ENCODE measurements around the gene CUEDC2. TPM values are rescaled to one million over a fixed set of nuclear protein-coding genes. Genes with fewer than 3 reads are reported as not detected.

CUEDC2 gene
- total and polyA plus RNA-seq, 3 donors from 2014 or later = 49.0 to 76.0 (median 70.5) TPM

DNA sequence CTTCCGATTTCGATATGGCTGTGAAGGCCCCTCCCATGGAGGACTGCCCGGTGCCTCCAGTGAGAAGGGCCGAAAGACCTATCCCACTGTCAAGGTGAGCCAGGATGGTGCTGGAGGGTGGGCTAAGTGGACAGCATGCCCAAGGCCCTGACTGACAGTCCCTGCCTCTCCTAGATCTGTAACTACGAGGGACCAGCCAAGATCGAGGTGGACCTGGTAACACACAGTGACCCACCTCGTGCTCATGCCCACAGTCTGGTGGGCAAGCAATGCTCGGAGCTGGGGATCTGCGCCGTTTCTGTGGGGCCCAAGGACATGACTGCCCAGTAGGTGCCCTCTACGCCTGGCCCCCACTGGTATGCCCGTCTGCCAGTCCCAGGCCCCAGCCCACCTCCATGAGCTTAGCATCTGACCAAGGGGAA is 35.6 kb downstream of the CUEDC2 start:
- Histone ChIP-seq H3K27ac (no peak overlapping the region), H3K4me3 (no peak overlapping the region), H3K36me3 (ENCODE audit: low read depth, missing control alignments) (no peaks in the 10 kb centered on the region), H3K4me1 (peaks cover 18% of the 10 kb centered on the region), H3K27me3 (no peaks in the 10 kb centered on the region), H3K9me3 (no peaks in the 10 kb centered on the region)
- DNase-seq = no peak
- TF ChIP-seq, protein P1, sequence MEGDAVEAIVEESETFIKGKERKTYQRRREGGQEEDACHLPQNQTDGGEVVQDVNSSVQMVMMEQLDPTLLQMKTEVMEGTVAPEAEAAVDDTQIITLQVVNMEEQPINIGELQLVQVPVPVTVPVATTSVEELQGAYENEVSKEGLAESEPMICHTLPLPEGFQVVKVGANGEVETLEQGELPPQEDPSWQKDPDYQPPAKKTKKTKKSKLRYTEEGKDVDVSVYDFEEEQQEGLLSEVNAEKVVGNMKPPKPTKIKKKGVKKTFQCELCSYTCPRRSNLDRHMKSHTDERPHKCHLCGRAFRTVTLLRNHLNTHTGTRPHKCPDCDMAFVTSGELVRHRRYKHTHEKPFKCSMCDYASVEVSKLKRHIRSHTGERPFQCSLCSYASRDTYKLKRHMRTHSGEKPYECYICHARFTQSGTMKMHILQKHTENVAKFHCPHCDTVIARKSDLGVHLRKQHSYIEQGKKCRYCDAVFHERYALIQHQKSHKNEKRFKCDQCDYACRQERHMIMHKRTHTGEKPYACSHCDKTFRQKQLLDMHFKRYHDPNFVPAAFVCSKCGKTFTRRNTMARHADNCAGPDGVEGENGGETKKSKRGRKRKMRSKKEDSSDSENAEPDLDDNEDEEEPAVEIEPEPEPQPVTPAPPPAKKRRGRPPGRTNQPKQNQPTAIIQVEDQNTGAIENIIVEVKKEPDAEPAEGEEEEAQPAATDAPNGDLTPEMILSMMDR (IDR thresholded peaks at IDR 0.05) = no peak
- no peak for TF ChIP-seq POLR2A (IDR thresholded peaks at IDR 0.05)
- 75 to 89% methylated on average over 4 to 12 of the region's 12 CpGs for WGBS, 2 donors
- intact Hi-C loops (cut with DNase I; ENCODE audit: low total_unique reads) = no loop called here

DNA sequence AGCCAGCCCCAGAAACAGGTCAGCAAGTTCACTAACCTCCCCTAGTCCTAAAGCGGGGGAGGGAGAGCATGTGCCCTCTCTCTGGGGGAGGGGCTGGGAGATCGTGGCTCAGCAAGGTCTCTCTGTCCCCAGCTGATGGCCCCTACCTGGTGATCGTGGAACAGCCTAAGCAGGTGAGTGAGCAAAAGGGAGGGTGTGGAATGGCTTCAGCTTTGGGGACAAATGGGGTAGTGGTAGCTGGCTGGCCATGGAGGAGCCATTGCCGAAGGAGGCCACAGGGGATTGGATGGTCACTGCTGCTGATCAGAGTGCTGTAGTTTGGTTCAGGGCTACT is 36.1 kb downstream of the CUEDC2 start:
- no peaks in the 10 kb centered on the region for H3K36me3 ChIP-seq (ENCODE audit: low read depth, missing control alignments)
- DNase-seq = no peak
- peak overlapping the region in 1 of 2 donors; percentile 76 for H3K4me3 ChIP-seq
- peaks cover 18% of the 10 kb centered on the region for H3K4me1 ChIP-seq
- no peak for TF ChIP-seq POLR2A (IDR thresholded peaks at IDR 0.05)
- TF ChIP-seq, protein P1 (IDR thresholded peaks at IDR 0.05) = no peak
- no peaks in the 10 kb centered on the region for H3K9me3 ChIP-seq
- WGBS, 2 donors = 45 to 56% methylated on average over 2 to 4 of the region's 4 CpGs
- no peaks in the 10 kb centered on the region for H3K27me3 ChIP-seq
- intact Hi-C loops (cut with DNase I; ENCODE audit: low total_unique reads) = no loop called here
- H3K27ac ChIP-seq = peak overlapping the region; percentile 90 to 94

DNA sequence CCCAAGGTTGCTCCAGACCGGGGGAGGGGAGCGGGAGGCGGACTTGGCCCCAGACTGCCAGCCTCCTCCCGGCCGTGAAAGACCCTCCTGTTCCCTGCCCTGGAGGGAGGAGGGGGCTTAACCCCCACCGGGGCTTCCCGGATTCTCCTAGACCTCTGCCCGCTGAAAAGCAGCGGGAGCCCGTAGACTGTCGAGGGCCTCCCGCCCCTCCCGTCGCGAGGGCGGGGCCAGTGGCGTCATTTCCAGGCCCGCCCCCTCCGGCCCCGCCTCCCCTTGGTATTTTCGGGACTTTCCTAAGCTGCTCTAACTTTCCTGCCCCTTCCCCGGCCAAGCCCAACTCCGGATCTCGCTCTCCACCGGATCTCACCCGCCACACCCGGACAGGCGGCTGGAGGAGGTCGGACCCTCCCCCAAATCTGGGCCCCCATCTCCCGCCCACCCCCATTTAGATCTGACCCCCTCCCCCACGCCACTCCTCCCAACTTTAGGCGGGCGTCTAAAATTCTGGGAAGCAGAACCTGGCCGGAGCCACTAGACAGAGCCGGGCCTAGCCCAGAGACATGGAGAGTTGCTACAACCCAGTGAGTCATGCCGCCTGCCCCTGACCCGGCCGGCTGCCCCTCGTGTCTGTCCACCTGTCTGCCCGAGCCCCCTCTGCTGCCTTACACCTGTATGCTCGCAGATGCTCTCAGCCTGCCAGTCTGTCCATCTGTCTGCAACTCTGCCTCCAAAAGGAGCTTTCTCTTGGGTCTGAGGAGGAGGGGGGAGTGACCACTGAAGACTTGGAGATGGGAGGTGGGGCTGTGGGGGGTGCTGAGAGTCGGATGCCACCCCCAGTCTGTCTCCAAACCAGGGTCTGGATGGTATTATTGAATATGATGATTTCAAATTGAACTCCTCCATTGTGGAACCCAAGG is 36.7 kb downstream of the CUEDC2 start, which contains the start of gene NFKB2:
TSS of gene NFKB2 (plus strand) at position 306 of the 917 bp plus-strand sequence. CDS start at position 561, 255 bp downstream.
- Histone ChIP-seq H3K27me3 (no peaks in the 10 kb centered on the region), H3K36me3 (ENCODE audit: low read depth, missing control alignments) (no peaks in the 10 kb centered on the region), H3K4me3 (peak within 1 kb of the TSS; percentile 65 to 76), H3K27ac (peak within 1 kb of the TSS; percentile 90 to 94), H3K9me3 (no peaks in the 10 kb centered on the region), H3K4me1 (peaks cover 18% of the 10 kb centered on the region)
- peak; percentile 91 for DNase-seq
- no peak for TF ChIP-seq POLR2A (IDR thresholded peaks at IDR 0.05)
- TF ChIP-seq, protein P1 (IDR thresholded peaks at IDR 0.05) = no peak
- intact Hi-C loops (cut with DNase I; ENCODE audit: low total_unique reads) = no loop called here
- 0 to 1% methylated on average over 24 to 37 of the region's 42 CpGs for WGBS, 2 donors

DNA sequence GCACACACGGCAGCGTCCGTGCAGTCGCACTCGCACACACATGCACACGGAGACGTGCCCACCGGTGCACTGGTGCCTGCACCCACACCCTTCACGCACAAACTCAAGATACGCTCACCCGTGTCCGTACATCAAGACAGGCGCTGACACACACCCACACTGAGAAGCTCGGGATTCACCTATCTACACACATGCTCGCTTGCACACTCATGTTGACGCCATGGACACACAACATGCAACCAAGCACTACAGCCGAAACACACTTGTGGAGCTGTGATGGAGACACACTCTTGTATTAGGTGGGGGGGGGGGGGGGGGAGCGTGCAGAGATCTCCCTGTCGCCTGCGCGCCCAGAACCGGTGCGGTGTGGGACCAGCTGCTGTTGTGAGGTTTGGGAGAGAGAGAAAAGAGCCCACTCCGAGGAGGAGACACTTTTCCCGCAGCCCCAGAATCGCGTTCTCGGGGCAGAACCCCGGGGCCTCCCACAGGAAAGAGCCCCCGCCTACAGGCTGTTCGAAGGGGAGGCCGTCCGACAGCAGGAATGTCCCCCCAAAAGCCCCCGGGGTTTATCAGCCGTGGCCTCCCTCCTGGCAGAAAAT is 37.5 kb downstream of the CUEDC2 start:
- Histone ChIP-seq H3K4me3 (peak overlapping the region; percentile 65 to 76), H3K27ac (peak overlapping the region; percentile 90 to 94), H3K36me3 (ENCODE audit: low read depth, missing control alignments) (no peaks in the 10 kb centered on the region), H3K27me3 (no peaks in the 10 kb centered on the region), H3K9me3 (no peaks in the 10 kb centered on the region), H3K4me1 (peaks cover 17% of the 10 kb centered on the region)
- 0 to 1% methylated on average over 19 to 35 of the region's 35 CpGs for WGBS, 2 donors
- TF ChIP-seq, protein P1 (IDR thresholded peaks at IDR 0.05) = no peak
- no peak for TF ChIP-seq POLR2A (IDR thresholded peaks at IDR 0.05)
- intact Hi-C loops (cut with DNase I; ENCODE audit: low total_unique reads) = no loop called here
- no peak for DNase-seq

Data from testis (tissue), 3 donors.